GM12878 (cell line): ENCODE data around the gene RANGRF.

Source experiments
- CBX5 ChIP-seq: sonication (generic); IDR thresholded peaks from 2 replicates; pipeline ENCODE4 v1.6.1; 2016; ENCODE audit warnings: low read depth, moderate library complexity, mild to moderate bottlenecking, inconsistent platforms
- CEBPB ChIP-seq, 2 experiments: fragments of 150-350 bp in 1 of 2; IDR thresholded peaks; 2 replicates each; pipeline ENCODE4 v1.6.1; 2012 to 2014; ENCODE audit warnings: low read depth in 2 of 2, low read length in 2 of 2, borderline replicate concordance in 1 of 2, inconsistent platforms in 1 of 2
- CTCF ChIP-seq, 3 experiments: IDR thresholded peaks in 2 of 3; conservative IDR thresholded peaks in 1 of 3; 2 replicates each; pipeline ENCODE4 v1.5.1; 2011; ENCODE audit warnings: low read depth in 3 of 3, low read length in 3 of 3, mild to moderate bottlenecking in 3 of 3, control low read depth in 2 of 3, moderate library complexity in 2 of 3, inconsistent platforms in 1 of 3, mixed read lengths in 1 of 3; ENCODE audit not compliant: control insufficient read depth in 2 of 3, insufficient read depth in 1 of 3; ENCODE audit errors: extremely low read depth in 1 of 3
- EGR1 ChIP-seq, 2 experiments: IDR thresholded peaks; 1 replicate in 1 of 2; 2 replicates in 1 of 2; pipeline ENCODE4 v1.6.1; 2011 to 2012; ENCODE audit warnings: low read depth in 2 of 2, low read length in 2 of 2, borderline replicate concordance in 1 of 2, mild to moderate bottlenecking in 1 of 2, moderate library complexity in 1 of 2

- TF ChIP-seq CEBPB (IDR thresholded peaks at IDR 0.05; ENCODE audit: borderline replicate concordance in 1 of 2, low read depth in 2 of 2, low read length in 2 of 2) = no peak
- no peak for TF ChIP-seq EGR1 (IDR thresholded peaks at IDR 0.05; ENCODE audit: borderline replicate concordance in 1 of 2, low read depth in 2 of 2, low read length in 2 of 2)
- TF ChIP-seq CBX5 = no peak
- TF ChIP-seq CTCF (IDR thresholded peaks at IDR 0.05 in 2 of 3, conservative IDR thresholded peaks at IDR 0.05 in 1 of 3; ENCODE audit: control insufficient read depth in 2 of 3, extremely low read depth in 1 of 3, insufficient read depth in 1 of 3, low read depth in 3 of 3, low read length in 3 of 3) = no peak
Measured at GRCh38 chr17:8332128-8332527, 43.7 kb downstream of the RANGRF start.
